Keratinocyte (primary cell): ENCODE results near the gene CRX. TPM values are rescaled to one million over a fixed set of nuclear protein-coding genes. Genes with fewer than 3 reads are reported as not detected.
"Not testable (repeated sequence)": the region's sequence is repeated elsewhere in the genome, so short reads cannot be mapped to it uniquely, and the experiment has no call there.

ENCODE experiments used
- DNase-seq: peaks from one replicate; pipeline ENCODE4 v3.0.0-alpha.2; 2011; ENCODE audit warnings: low read depth, missing footprints, low spot score
- FAIRE-seq: peaks from 2 replicates; lab custom pipeline; 2011; peaks lifted over from hg19 to GRCh38; lab: Jason Lieb, UNC
- H2AFZ ChIP-seq: 2 replicates; pipeline ENCODE4 v1.6.0; 2012; ENCODE audit warnings: low read length, control low read depth, inconsistent platforms; ENCODE audit not compliant: control insufficient read depth
- H3K27ac ChIP-seq: 2 replicates; pipeline ENCODE4 v1.5.1; 2011; ENCODE audit warnings: low read length; ENCODE audit not compliant: control insufficient read depth, insufficient read depth
- H3K27me3 ChIP-seq: 3 replicates; pipeline ENCODE4 v1.6.0; 2011; ENCODE audit warnings: low read length; ENCODE audit not compliant: control insufficient read depth, insufficient read depth; ENCODE audit errors: extremely low read depth
- H3K36me3 ChIP-seq, 2 experiments: 2 replicates in 1 of 2; 3 replicates in 1 of 2; pipeline ENCODE4 v1.5.1; 2011; ENCODE audit warnings: low read length in 2 of 2, mild to moderate bottlenecking in 1 of 2; ENCODE audit not compliant: control insufficient read depth in 2 of 2, insufficient read depth in 2 of 2; ENCODE audit errors: extremely low read depth in 1 of 2
- H3K4me1 ChIP-seq: 3 replicates; pipeline ENCODE4 v1.5.1; 2011; ENCODE audit warnings: low read length; ENCODE audit not compliant: control insufficient read depth, insufficient read depth; ENCODE audit errors: extremely low read depth
- H3K4me2 ChIP-seq: 3 replicates; pipeline ENCODE4 v1.6.0; 2011; ENCODE audit warnings: low read depth, low read length; ENCODE audit not compliant: control insufficient read depth, insufficient read depth; ENCODE audit errors: extremely low read depth
- H3K4me3 ChIP-seq, 3 experiments: fragments of 200-600 bp in 1 of 3; sonication (generic) in 1 of 3; 2 replicates in 2 of 3; 3 replicates in 1 of 3; pipeline ENCODE4 v1.5.1; 2011 to 2016; ENCODE audit warnings: low read length in 3 of 3, mild to moderate bottlenecking in 3 of 3, control low read depth in 2 of 3, inconsistent platforms in 1 of 3, low read depth in 1 of 3, mixed read lengths in 1 of 3, mixed run types in 1 of 3, moderate library complexity in 1 of 3; ENCODE audit not compliant: control insufficient read depth in 2 of 3, insufficient read depth in 2 of 3; ENCODE audit errors: extremely low read depth in 1 of 3
- H3K79me2 ChIP-seq: 2 replicates; pipeline ENCODE4 v1.6.0; 2012; ENCODE audit warnings: low read length; ENCODE audit not compliant: control insufficient read depth, insufficient read depth
- H3K9ac ChIP-seq: 3 replicates; pipeline ENCODE4 v1.6.0; 2011; ENCODE audit warnings: low read length; ENCODE audit not compliant: control insufficient read depth, insufficient read depth; ENCODE audit errors: extremely low read depth
- H3K9me1 ChIP-seq: 3 replicates; pipeline ENCODE4 v1.6.0; 2011; ENCODE audit warnings: low read length; ENCODE audit not compliant: control insufficient read depth, insufficient read depth; ENCODE audit errors: extremely low read depth
- H3K9me3 ChIP-seq: 2 replicates; pipeline ENCODE4 v1.5.1; 2012; ENCODE audit warnings: low read depth, low read length; ENCODE audit not compliant: control insufficient read depth
- H4K20me1 ChIP-seq: 3 replicates; pipeline ENCODE4 v1.6.0; 2011; ENCODE audit warnings: low read length; ENCODE audit not compliant: control insufficient read depth, insufficient read depth; ENCODE audit errors: extremely low read depth
- CTCF ChIP-seq, 3 experiments: IDR thresholded peaks in 1 of 3; conservative IDR thresholded peaks in 1 of 3; optimal IDR thresholded peaks in 1 of 3; 2 replicates in 2 of 3; 3 replicates in 1 of 3; pipeline versions ENCODE3 to v1.5.1; 2011; ENCODE audit warnings: low read length in 3 of 3, mild to moderate bottlenecking in 3 of 3, moderate library complexity in 2 of 3, control low read depth in 1 of 3, inconsistent platforms in 1 of 3; ENCODE audit not compliant: insufficient read depth in 2 of 3; ENCODE audit errors: extremely low read depth in 1 of 3
- EZH2 ChIP-seq: IDR thresholded peaks from one replicate; pipeline ENCODE4 v1.6.1; 2012; ENCODE audit warnings: inconsistent platforms, mild to moderate bottlenecking, low read length, moderate library complexity
- dilution Hi-C: fragments of 300-500 bp; cut with MboI; formaldehyde crosslinking; loops from one replicate; pipeline ENCODE4 v1.7.0; 2020; ENCODE audit warnings: low sequenced_read_pairs; ENCODE audit not compliant: extremely low pct_ligation_motif_present
- polyA plus RNA-seq, 5 experiments: library from polyadenylated mRNA; depleted of rRNA in 3 of 5; stranded (reverse) in 3 of 5; stranded (forward) in 1 of 5; unstranded in 1 of 5; fragments of >200 nt; gene quantifications; 1 replicate in 1 of 5; 2 replicates in 3 of 5; 3 replicates in 1 of 5; pipeline versions ENCODE4 v1.2.1 to v1.2.3, GENCODE V29; 2011 to 2012; ENCODE audit warnings: missing spikeins in 2 of 5, low read depth in 1 of 5, low replicate concordance in 1 of 5

The CRX gene
- polyA plus RNA-seq, 1 donor (not counting 4 experiments of a cell fraction or from before 2014, with no cell fraction given): not detected

- no peaks in the 10 kb centered on the region for H3K79me2 ChIP-seq
- FAIRE-seq (no peak), DNase-seq (no peak)
- H3K4me3 ChIP-seq: no peak overlapping the region
- TF ChIP-seq EZH2 (no peak), CTCF (optimal IDR thresholded peaks at IDR 0.05 in 1 of 3, IDR thresholded peaks at IDR 0.05 in 1 of 3, conservative IDR thresholded peaks at IDR 0.05 in 1 of 3; ENCODE audit: extremely low read depth in 1 of 3, insufficient read depth in 2 of 3, low read length in 3 of 3) (no peak)
- no peaks in the 10 kb centered on the region for H4K20me1 ChIP-seq
- H3K9me1 ChIP-seq: no peaks in the 10 kb centered on the region
- no peaks in the 10 kb centered on the region for H3K4me1 ChIP-seq
- H3K27me3 ChIP-seq: peaks cover 4% of the 10 kb centered on the region
- H3K4me2 ChIP-seq: no peak overlapping the region
- no peaks in the 10 kb centered on the region for H3K9me3 ChIP-seq
- no peak overlapping the region for H3K9ac ChIP-seq
- H3K36me3 ChIP-seq: no peaks in the 10 kb centered on the region
- dilution Hi-C loops: no loop called here
- no peak overlapping the region for H2AFZ ChIP-seq
- H3K27ac ChIP-seq: no peak overlapping the region
These were observed 32.7 kb downstream of the CRX start for GRCh38 chr19:47854459-47854858.

- H3K27me3 ChIP-seq, H3K36me3 ChIP-seq, H3K9ac ChIP-seq, H3K9me3 ChIP-seq, H3K9me1 ChIP-seq, H3K4me3 ChIP-seq, H3K4me1 ChIP-seq, dilution Hi-C loops, H3K27ac ChIP-seq, H4K20me1 ChIP-seq, DNase-seq, H3K4me2 ChIP-seq, FAIRE-seq, H2AFZ ChIP-seq, H3K79me2 ChIP-seq: not testable (repeated sequence)
These were observed 36.5 kb downstream of the CRX start for GRCh38 chr19:47858231-47858630.

- H3K9me3 ChIP-seq, DNase-seq, H3K36me3 ChIP-seq, H3K9me1 ChIP-seq, H3K27me3 ChIP-seq, H3K9ac ChIP-seq, H3K79me2 ChIP-seq, H3K4me3 ChIP-seq, H3K4me2 ChIP-seq, H2AFZ ChIP-seq, H4K20me1 ChIP-seq, H3K27ac ChIP-seq, H3K4me1 ChIP-seq, dilution Hi-C loops, FAIRE-seq: not testable (repeated sequence)
These were observed 37.0 kb downstream of the CRX start, which contains the start of gene TPRX2 for GRCh38 chr19:47858646-47859285. Gene TPRX2 (plus strand): TSS chr19:47859235. CDS start chr19:47859247, 12 bp downstream.

GRCh38 chr19:47859838-47860237 lies 38.1 kb downstream of the CRX start:
- dilution Hi-C loops, FAIRE-seq, H3K9ac ChIP-seq, H3K36me3 ChIP-seq, DNase-seq, H2AFZ ChIP-seq, H3K4me1 ChIP-seq, H3K9me1 ChIP-seq, H3K4me2 ChIP-seq, H3K9me3 ChIP-seq, H3K27ac ChIP-seq, H3K27me3 ChIP-seq, H4K20me1 ChIP-seq, H3K4me3 ChIP-seq, H3K79me2 ChIP-seq: not testable (repeated sequence)
